ENCODE results near the gene EPB41L1.

- TF ChIP-seq CTCF (IDR thresholded peaks at IDR 0.05) (no peak), ZFX (IDR thresholded peaks at IDR 0.05; ENCODE audit: borderline replicate concordance) (no peak)
Observed at GRCh38 chr20:36246401-36246800, 91.9 kb downstream of the EPB41L1 start.
